ENCODE measurements around the gene PIAS4.
A peak's percentile ranks its signal among the peaks of the same experiment; 100 is the strongest.
"Not testable (repeated sequence)": the region's sequence is repeated elsewhere in the genome, so short reads cannot be mapped to it uniquely, and the experiment has no call there.

PIAS4 gene

GRCh38 chr19:4007021-4007835 lies at the start of gene PIAS4:
TSS of gene PIAS4 (plus strand) at chr19:4007736. CDS start at chr19:4007761, 25 bp downstream.
- DNase-seq (ENCODE audit: low spot score), result peak; percentile 100

GRCh38 chr19:3958836-3959765 lies 48.4 kb upstream of the PIAS4 start:
- no peak for DNase-seq (ENCODE audit: low spot score)

- no peak for DNase-seq (ENCODE audit: low spot score)
Measured at GRCh38 chr19:3959766-3960131, 47.8 kb upstream of the PIAS4 start.

- DNase-seq (ENCODE audit: low spot score), result no peak
Measured at GRCh38 chr19:3961007-3961406, 46.5 kb upstream of the PIAS4 start.

- DNase-seq (ENCODE audit: low spot score), result no peak
Measured at GRCh38 chr19:3963458-3964255, 43.9 kb upstream of the PIAS4 start.

- DNase-seq (ENCODE audit: low spot score), result no peak
Measured at GRCh38 chr19:3964256-3965194, 43.0 kb upstream of the PIAS4 start.

- DNase-seq (ENCODE audit: low spot score), result no peak
Measured at GRCh38 chr19:3966051-3967017, 41.2 kb upstream of the PIAS4 start.

- not testable (repeated sequence) for DNase-seq (ENCODE audit: low spot score)
Measured at GRCh38 chr19:3967983-3968382, 39.6 kb upstream of the PIAS4 start.

GRCh38 chr19:3968556-3969434 lies 38.7 kb upstream of the PIAS4 start:
- DNase-seq (ENCODE audit: low spot score), result peak; percentile 94

- DNase-seq (ENCODE audit: low spot score), result peak; percentile 61
Measured at GRCh38 chr19:3969435-3970312, 37.9 kb upstream of the PIAS4 start.

- no peak for DNase-seq (ENCODE audit: low spot score)
Measured at GRCh38 chr19:3970313-3970807, 37.2 kb upstream of the PIAS4 start.

GRCh38 chr19:3970808-3971598 lies 36.5 kb upstream of the PIAS4 start, which contains the start of gene DAPK3:
TSS of gene DAPK3 (minus strand) at chr19:3971099. CDS start at chr19:3969735, 1,364 bp downstream.
- peak; percentile 94 for DNase-seq (ENCODE audit: low spot score)

GRCh38 chr19:3975144-3975543 lies 32.4 kb upstream of the PIAS4 start:
- DNase-seq (ENCODE audit: low spot score), result no peak

GRCh38 chr19:3975637-3976087 lies 31.9 kb upstream of the PIAS4 start:
- DNase-seq (ENCODE audit: low spot score), result no peak

- DNase-seq (ENCODE audit: low spot score), result no peak
Measured at GRCh38 chr19:3976495-3977241, 30.9 kb upstream of the PIAS4 start.
